Smooth muscle cell (in vitro differentiated cells): Measurements from ENCODE around the gene DDR2. TPM values are rescaled to one million over a fixed set of nuclear protein-coding genes. Genes with fewer than 3 reads are reported as not detected.

Experiments used
- DNase-seq: peaks from one replicate; lab custom pipeline; 2025; ENCODE audit not compliant: unreplicated experiment; lab: John Stamatoyannopoulos, UW
- H2AFZ ChIP-seq: fragments of 200-600 bp; sonication (generic); 2 replicates; pipeline ENCODE4 v1.6.0; 2016; ENCODE audit warnings: antibody characterized with exemption, low read depth, mild to moderate bottlenecking
- H3F3A ChIP-seq: fragments of 200-600 bp; sonication (generic); 2 replicates; pipeline ENCODE4 v1.6.0; 2017; ENCODE audit warnings: antibody characterized with exemption, low read depth
- H3K27ac ChIP-seq: fragments of 200-600 bp; sonication (generic); 2 replicates; pipeline ENCODE4 v1.5.1; 2016; ENCODE audit warnings: low read depth, mild to moderate bottlenecking
- H3K27me3 ChIP-seq: fragments of 200-600 bp; sonication (generic); 2 replicates; pipeline ENCODE4 v1.6.1; 2016; ENCODE audit warnings: low read depth, mild to moderate bottlenecking
- H3K36me3 ChIP-seq: fragments of 200-600 bp; sonication (generic); 2 replicates; pipeline ENCODE4 v1.5.1; 2016; ENCODE audit warnings: low read depth
- H3K4me1 ChIP-seq: fragments of 200-600 bp; sonication (generic); 2 replicates; pipeline ENCODE4 v1.5.1; 2016; ENCODE audit warnings: low read depth
- H3K4me2 ChIP-seq: fragments of 200-600 bp; sonication (generic); 2 replicates; pipeline ENCODE4 v1.6.0; 2016; ENCODE audit warnings: mild to moderate bottlenecking
- H3K4me3 ChIP-seq: fragments of 200-600 bp; sonication (generic); 2 replicates; pipeline ENCODE4 v1.5.1; 2016; ENCODE audit warnings: mild to moderate bottlenecking
- H3K79me2 ChIP-seq: fragments of 200-600 bp; sonication (generic); 2 replicates; pipeline ENCODE4 v1.6.0; 2016; ENCODE audit warnings: low read depth, mild to moderate bottlenecking
- H3K9ac ChIP-seq: fragments of 200-600 bp; sonication (generic); 2 replicates; pipeline ENCODE4 v1.6.0; 2016; ENCODE audit warnings: low read depth
- H3K9me3 ChIP-seq: fragments of 200-600 bp; sonication (generic); replicated peaks from 2 replicates; pipeline ENCODE4 v1.5.1; 2016; ENCODE audit warnings: low read depth
- H4K20me1 ChIP-seq: fragments of 200-600 bp; sonication (generic); 2 replicates; pipeline ENCODE4 v1.6.0; 2016; ENCODE audit warnings: low read depth
- CTCF ChIP-seq: fragments of 200-600 bp; sonication (generic); IDR thresholded peaks from 2 replicates; pipeline ENCODE4 v1.5.1; 2017; ENCODE audit warnings: borderline replicate concordance, mild to moderate bottlenecking, antibody characterized with exemption; ENCODE audit not compliant: insufficient read depth, poor library complexity, severe bottlenecking
- WGBS: methylation state at CpG from one replicate; pipeline ENCODE4 v1.1.7; 2016; ENCODE audit warnings: low lambda C conversion rate; 5-methylcytosine and 5-hydroxymethylcytosine counted together
- polyA plus RNA-seq: library from polyadenylated mRNA; unstranded; fragments of >200 nt; fragmentation: Nextera tagmentation; extraction: Ambion mirVana; gene quantifications from 2 replicates; pipeline ENCODE4 v1.2.1, GENCODE V29; 2016
- total RNA-seq: library from RNA; depleted of rRNA; stranded (reverse); fragments of >200 nt; gene quantifications from 2 replicates; pipeline ENCODE4 v1.2.3, GENCODE V29; 2014

DDR2 gene
- total and polyA plus RNA-seq, 2 experiments from 2014 or later = 13.3 to 24.5 TPM

DNA sequence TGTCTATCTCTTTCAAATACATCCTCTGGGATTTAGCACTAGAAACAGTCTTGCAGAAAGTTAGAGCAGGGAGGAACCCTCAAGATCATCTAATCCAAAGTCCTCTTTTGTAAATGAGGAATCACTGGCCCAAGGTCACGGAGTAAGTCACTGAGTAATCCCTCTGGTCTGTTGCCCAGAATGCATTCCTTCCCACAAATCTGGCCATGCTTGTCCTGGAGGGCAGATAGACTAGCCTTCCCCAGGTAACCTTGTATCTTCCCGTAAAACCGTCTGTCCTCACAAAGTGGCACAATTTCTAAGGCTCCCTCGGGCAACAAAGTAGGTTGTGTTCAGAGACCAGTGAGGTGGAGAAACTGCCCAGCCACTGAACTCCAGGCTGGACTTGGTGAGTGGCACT lies 46.2 kb downstream of the DDR2 start:
- no peaks in the 10 kb centered on the region for H3K4me1 ChIP-seq
- H3K4me2 ChIP-seq = no peak overlapping the region
- H3K9me3 ChIP-seq = no peaks in the 10 kb centered on the region
- no peaks in the 10 kb centered on the region for H3K36me3 ChIP-seq
- H3K4me3 ChIP-seq = no peak overlapping the region
- TF ChIP-seq CTCF = no peak
- no peak overlapping the region for H3K27ac ChIP-seq
- H2AFZ ChIP-seq = no peak overlapping the region
- peaks cover 13% of the 10 kb centered on the region for H3K79me2 ChIP-seq
- no peak for DNase-seq
- no peaks in the 10 kb centered on the region for H3K27me3 ChIP-seq
- peaks cover 8% of the 10 kb centered on the region for H3F3A ChIP-seq
- no peak overlapping the region for H3K9ac ChIP-seq
- 77% methylated on average over 4 of the region's 4 CpGs for WGBS
- H4K20me1 ChIP-seq = peaks cover 32% of the 10 kb centered on the region

DNA sequence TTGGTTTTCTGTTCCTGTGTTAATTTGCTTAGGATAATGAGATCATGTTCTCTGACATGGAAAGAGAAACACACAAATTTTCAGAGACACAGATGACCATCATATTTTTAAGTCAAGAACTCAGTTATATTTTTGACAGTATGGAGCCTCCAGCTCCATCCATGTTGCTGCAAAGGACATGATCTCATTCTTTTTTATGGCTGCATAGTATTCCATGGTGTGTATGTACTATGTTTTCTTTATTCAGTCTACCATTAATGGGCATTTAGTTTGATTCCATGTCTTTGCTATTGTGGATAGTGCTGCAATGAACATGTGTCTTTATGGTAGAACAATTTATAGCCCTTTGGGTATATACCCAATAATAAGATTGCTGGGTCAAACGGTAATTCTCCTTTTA lies 47.0 kb downstream of the DDR2 start:
- H4K20me1 ChIP-seq = peaks cover 38% of the 10 kb centered on the region
- no peak overlapping the region for H3K4me2 ChIP-seq
- no peak for DNase-seq
- H3K4me3 ChIP-seq = no peak overlapping the region
- no peaks in the 10 kb centered on the region for H3K36me3 ChIP-seq
- H3K9me3 ChIP-seq = no peaks in the 10 kb centered on the region
- no peaks in the 10 kb centered on the region for H3K4me1 ChIP-seq
- peaks cover 8% of the 10 kb centered on the region for H3F3A ChIP-seq
- 4% methylated on average over 1 of the region's 1 CpG for WGBS
- H3K27ac ChIP-seq = no peak overlapping the region
- H3K9ac ChIP-seq = no peak overlapping the region
- peaks cover 13% of the 10 kb centered on the region for H3K79me2 ChIP-seq
- no peak for TF ChIP-seq CTCF
- no peak overlapping the region for H2AFZ ChIP-seq
- no peaks in the 10 kb centered on the region for H3K27me3 ChIP-seq

DNA sequence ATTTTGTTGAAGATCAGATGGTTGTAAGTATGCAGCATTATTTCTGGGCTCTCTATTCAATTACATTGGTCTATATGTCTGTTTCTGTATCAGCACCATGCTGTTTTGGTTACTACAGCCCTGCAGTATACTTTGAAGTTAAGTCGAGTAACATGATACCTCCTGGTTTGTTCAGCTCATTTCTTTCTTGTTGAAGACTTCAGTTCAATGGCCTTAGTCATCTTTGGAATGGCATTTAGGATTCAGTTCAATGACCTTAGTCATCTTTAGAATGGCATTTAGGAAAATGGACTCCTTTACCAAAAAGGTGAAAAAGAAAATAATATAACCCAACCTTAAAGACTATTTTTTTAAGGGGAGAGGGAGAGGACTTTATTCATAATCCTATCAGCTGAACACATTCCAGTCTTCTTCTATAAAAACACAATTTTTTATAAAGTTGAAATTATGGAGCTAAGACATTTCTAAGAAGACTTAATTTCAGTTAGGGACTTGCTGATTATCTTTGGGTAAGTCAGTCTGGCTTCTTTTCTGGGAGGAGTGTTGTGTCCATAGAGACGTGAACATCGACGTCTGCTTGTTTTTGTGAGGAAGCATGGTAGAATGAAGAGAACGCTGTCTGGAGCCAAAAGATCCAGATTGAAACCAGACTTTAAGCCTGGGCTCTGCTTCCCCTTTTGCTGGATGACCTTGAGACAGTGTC lies 48.3 kb downstream of the DDR2 start:
- H2AFZ ChIP-seq = no peak overlapping the region
- peaks cover 47% of the 10 kb centered on the region for H4K20me1 ChIP-seq
- no peak overlapping the region for H3K4me3 ChIP-seq
- peaks cover 8% of the 10 kb centered on the region for H3F3A ChIP-seq
- H3K4me2 ChIP-seq = no peak overlapping the region
- no peaks in the 10 kb centered on the region for H3K9me3 ChIP-seq
- peaks cover 13% of the 10 kb centered on the region for H3K79me2 ChIP-seq
- H3K4me1 ChIP-seq = no peaks in the 10 kb centered on the region
- no peak for DNase-seq
- H3K9ac ChIP-seq = no peak overlapping the region
- no peak for TF ChIP-seq CTCF
- H3K27ac ChIP-seq = no peak overlapping the region
- no peaks in the 10 kb centered on the region for H3K27me3 ChIP-seq
- WGBS = 77% methylated on average over 5 of the region's 5 CpGs
- no peaks in the 10 kb centered on the region for H3K36me3 ChIP-seq

DNA sequence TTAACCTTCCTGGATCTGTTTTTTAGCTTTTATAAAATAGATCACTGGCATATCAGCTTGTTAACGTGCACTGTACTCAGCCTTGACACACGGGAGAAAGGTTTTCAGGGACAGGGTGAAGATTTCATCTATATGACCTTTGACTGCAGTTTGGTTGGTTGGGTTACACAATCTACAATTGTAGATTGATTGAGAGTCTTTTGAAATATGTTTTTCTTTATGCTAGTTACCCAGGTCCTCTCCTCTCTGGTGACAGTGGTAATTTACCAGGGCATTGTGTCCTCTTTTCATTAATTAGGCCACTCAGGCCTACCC lies 48.8 kb downstream of the DDR2 start:
- no peak for TF ChIP-seq CTCF
- no peaks in the 10 kb centered on the region for H3K36me3 ChIP-seq
- H3K4me3 ChIP-seq = no peak overlapping the region
- no peak overlapping the region for H3K9ac ChIP-seq
- no peaks in the 10 kb centered on the region for H3K27me3 ChIP-seq
- H3F3A ChIP-seq = peaks cover 8% of the 10 kb centered on the region
- DNase-seq = no peak
- peaks cover 13% of the 10 kb centered on the region for H3K79me2 ChIP-seq
- peaks cover 46% of the 10 kb centered on the region for H4K20me1 ChIP-seq
- H3K4me1 ChIP-seq = no peaks in the 10 kb centered on the region
- 98% methylated on average over 2 of the region's 2 CpGs for WGBS
- no peak overlapping the region for H2AFZ ChIP-seq
- H3K9me3 ChIP-seq = no peaks in the 10 kb centered on the region
- no peak overlapping the region for H3K27ac ChIP-seq
- no peak overlapping the region for H3K4me2 ChIP-seq
